A673 (cell line): ENCODE measurements around the gene S100A12. TPM values are rescaled to one million over a fixed set of nuclear protein-coding genes. Genes with fewer than 3 reads are reported as not detected.

ENCODE experiments used
- BruUV-seq: library from RNA; stranded (reverse); fragments of 400-500 nt; replicated peaks from 2 replicates; lab custom pipeline; 2021; lab: Mats Ljungman, UMichigan
- CTCF ChIA-PET: fragments of 300-600 bp; sonication (Branson Sonifier 250); formaldehyde crosslinking; loops from one replicate; lab custom pipeline; 2022; ENCODE audit warnings: antibody characterized with exemption; lab: Charles Lee
- POLR2A ChIA-PET: fragments of 300-600 bp; sonication (Branson Sonifier 250); formaldehyde crosslinking; loops from one replicate; lab custom pipeline; 2022; ENCODE audit warnings: antibody characterized with exemption; ENCODE audit not compliant: low non-redundant PET; lab: Charles Lee
- DNase-seq: peaks from one replicate; pipeline ENCODE4 v3.0.0-alpha.2; 2015; ENCODE audit warnings: low spot score
- H3K27ac ChIP-seq: fragments of 200-600 bp; sonication (generic); 2 replicates; pipeline ENCODE4 v1.5.1; 2016; ENCODE audit warnings: mixed run types, low read depth, mild to moderate bottlenecking, mixed read lengths, antibody characterized with exemption, low read length; ENCODE audit not compliant: poor library complexity, severe bottlenecking
- H3K27me3 ChIP-seq: fragments of 200-600 bp; sonication (generic); replicated peaks from 2 replicates; pipeline ENCODE4 v1.6.1; 2017; ENCODE audit warnings: mixed run types, low read depth, mild to moderate bottlenecking, mixed read lengths, antibody characterized with exemption, low read length; ENCODE audit not compliant: insufficient read depth, poor library complexity
- H3K36me3 ChIP-seq: fragments of 200-600 bp; sonication (generic); 2 replicates; pipeline ENCODE4 v1.6.1; 2016; ENCODE audit warnings: mixed run types, mild to moderate bottlenecking, mixed read lengths, antibody characterized with exemption, low read length; ENCODE audit not compliant: insufficient read depth, poor library complexity, severe bottlenecking
- H3K4me1 ChIP-seq: fragments of 200-600 bp; sonication (generic); 2 replicates; pipeline ENCODE4 v1.6.1; 2017; ENCODE audit warnings: mixed run types, mild to moderate bottlenecking, mixed read lengths, antibody characterized with exemption, low read length; ENCODE audit not compliant: insufficient read depth, poor library complexity, severe bottlenecking
- H3K4me3 ChIP-seq: fragments of 200-600 bp; sonication (generic); 2 replicates; pipeline ENCODE4 v1.5.1; 2016; ENCODE audit warnings: low read depth, mixed run types, mild to moderate bottlenecking, mixed read lengths, low read length; ENCODE audit not compliant: poor library complexity, severe bottlenecking
- H3K9me3 ChIP-seq: fragments of 200-600 bp; sonication (generic); 2 replicates; pipeline ENCODE4 v1.6.1; 2016; ENCODE audit warnings: mixed run types, low read depth, mild to moderate bottlenecking, mixed read lengths, antibody characterized with exemption, low read length; ENCODE audit not compliant: poor library complexity, severe bottlenecking
- CTCF ChIP-seq: fragments of 300-800, 200-600 bp; sonication (generic); conservative IDR thresholded peaks from 2 replicates; pipeline ENCODE4 v1.5.1; 2017; ENCODE audit warnings: low read depth, mild to moderate bottlenecking, antibody characterized with exemption, low read length, moderate library complexity, mixed read lengths
- EZH2 ChIP-seq: fragments of 200-600 bp; sonication (generic); IDR thresholded peaks from 2 replicates; pipeline ENCODE4 v1.6.1; 2017; ENCODE audit warnings: borderline replicate concordance, low read depth, mild to moderate bottlenecking, mixed read lengths, antibody characterized with exemption, low read length; ENCODE audit not compliant: poor library complexity, severe bottlenecking
- intact Hi-C: fragments of 100-400 bp; cut with micrococcal nuclease; formaldehyde crosslinking; loops from one replicate; pipeline ENCODE4 v1.10.0; 2022; ENCODE audit not compliant: unreplicated experiment
- total RNA-seq: library from RNA; stranded (reverse); gene quantifications from 2 replicates; pipeline ENCODE4 v1.2.3, GENCODE V29; 2021

S100A12 gene
- total RNA-seq, 1 experiment from 2014 or later: not detected

GRCh38 chr1:153360190-153360589 is 15.2 kb downstream of the S100A12 start:
- ChIA-PET CTCF (no interaction called here), POLR2A (no interaction called here)
- BruUV-seq: no TSS peak
- Histone ChIP-seq H3K4me3 (no peak overlapping the region), H3K36me3 (no peaks in the 10 kb centered on the region), H3K27ac (no peak overlapping the region), H3K4me1 (no peaks in the 10 kb centered on the region), H3K9me3 (no peaks in the 10 kb centered on the region), H3K27me3 (peaks cover 30% of the 10 kb centered on the region)
- TF ChIP-seq EZH2 (no peak), CTCF (no peak)
- intact Hi-C loops: no loop called here
- no peak for DNase-seq

DNA sequence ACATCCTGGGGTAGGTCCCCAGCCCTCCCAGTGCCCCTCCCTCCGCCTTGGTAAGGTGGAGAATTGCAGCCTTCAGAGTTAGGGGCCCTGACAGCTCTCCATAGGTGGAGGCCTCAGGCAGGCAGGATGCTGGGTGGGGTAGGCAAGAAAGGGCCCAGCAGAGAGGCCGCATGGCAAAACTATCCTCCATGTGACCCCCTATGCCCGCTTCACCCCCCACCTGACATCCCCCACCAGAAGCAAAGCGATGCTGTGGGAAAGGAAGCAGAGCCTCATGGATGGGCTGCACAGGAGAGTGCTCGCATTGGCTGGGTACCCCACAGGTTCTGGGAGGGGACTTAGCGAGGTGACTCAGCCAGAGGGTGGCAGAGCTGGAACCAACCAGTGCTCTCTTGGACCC is 16.2 kb downstream of the S100A12 start:
- POLR2A ChIA-PET: no interaction called here
- no TSS peak for BruUV-seq
- Histone ChIP-seq H3K4me1 (no peaks in the 10 kb centered on the region), H3K27me3 (peaks cover 23% of the 10 kb centered on the region), H3K4me3 (no peak overlapping the region), H3K9me3 (no peaks in the 10 kb centered on the region), H3K36me3 (no peaks in the 10 kb centered on the region), H3K27ac (no peak overlapping the region)
- no peak for DNase-seq
- CTCF ChIA-PET: no interaction called here
- intact Hi-C loops: no loop called here
- no peak for TF ChIP-seq EZH2
- no peak for TF ChIP-seq CTCF

DNA sequence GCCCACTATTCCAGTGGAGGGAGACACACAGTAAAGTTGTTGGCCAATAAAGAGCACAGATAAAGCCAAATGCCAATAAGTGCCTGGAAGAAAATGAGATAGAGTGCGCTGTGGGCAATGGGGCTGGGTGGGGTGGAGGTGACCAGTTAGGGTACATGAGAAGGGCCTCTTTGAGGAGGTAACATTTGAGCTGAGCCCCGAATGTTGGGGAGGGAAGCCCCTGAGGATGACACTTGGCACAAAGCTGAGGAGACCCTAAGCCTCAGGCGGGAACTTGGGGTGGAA is 16.8 kb downstream of the S100A12 start:
- H3K9me3 ChIP-seq: no peaks in the 10 kb centered on the region
- H3K4me1 ChIP-seq: no peaks in the 10 kb centered on the region
- peaks cover 19% of the 10 kb centered on the region for H3K27me3 ChIP-seq
- DNase-seq: no peak
- intact Hi-C loops: no loop called here
- ChIA-PET POLR2A (interaction anchor here (0.5 kb wide), 1 partner anchor 877 kb away, joined by 3 read pairs; no protein-coding TSS in a partner anchor), CTCF (no interaction called here)
- H3K27ac ChIP-seq: no peak overlapping the region
- no peaks in the 10 kb centered on the region for H3K36me3 ChIP-seq
- no peak overlapping the region for H3K4me3 ChIP-seq
- no TSS peak for BruUV-seq
- TF ChIP-seq CTCF: no peak
